Measurements from ENCODE around the gene SLIT3.

DNA sequence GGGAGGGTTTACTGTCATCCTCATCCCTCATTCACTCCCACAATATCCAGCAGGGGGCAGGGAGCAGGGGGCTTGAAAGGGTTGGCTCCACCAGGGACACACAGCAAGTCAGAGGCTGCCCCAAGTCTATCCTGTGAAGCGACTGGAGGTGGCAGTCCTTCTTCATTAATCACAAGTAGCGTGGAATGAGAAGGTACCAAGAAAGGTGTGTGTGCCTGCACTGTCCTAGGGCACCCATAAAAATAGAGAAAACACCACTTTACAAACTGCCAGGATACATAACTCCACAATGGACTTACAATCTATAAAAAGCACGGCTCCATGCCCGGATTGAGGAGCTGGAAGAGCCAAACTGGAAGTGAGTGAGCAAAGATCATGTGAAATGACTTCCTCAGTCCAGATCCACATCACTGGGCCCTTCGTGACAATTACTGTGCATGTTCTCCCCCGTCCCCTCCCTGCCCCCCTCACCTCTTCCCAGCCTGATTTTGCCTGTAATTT is 183.9 kb downstream of the SLIT3 start:
- TF ChIP-seq, protein P1, sequence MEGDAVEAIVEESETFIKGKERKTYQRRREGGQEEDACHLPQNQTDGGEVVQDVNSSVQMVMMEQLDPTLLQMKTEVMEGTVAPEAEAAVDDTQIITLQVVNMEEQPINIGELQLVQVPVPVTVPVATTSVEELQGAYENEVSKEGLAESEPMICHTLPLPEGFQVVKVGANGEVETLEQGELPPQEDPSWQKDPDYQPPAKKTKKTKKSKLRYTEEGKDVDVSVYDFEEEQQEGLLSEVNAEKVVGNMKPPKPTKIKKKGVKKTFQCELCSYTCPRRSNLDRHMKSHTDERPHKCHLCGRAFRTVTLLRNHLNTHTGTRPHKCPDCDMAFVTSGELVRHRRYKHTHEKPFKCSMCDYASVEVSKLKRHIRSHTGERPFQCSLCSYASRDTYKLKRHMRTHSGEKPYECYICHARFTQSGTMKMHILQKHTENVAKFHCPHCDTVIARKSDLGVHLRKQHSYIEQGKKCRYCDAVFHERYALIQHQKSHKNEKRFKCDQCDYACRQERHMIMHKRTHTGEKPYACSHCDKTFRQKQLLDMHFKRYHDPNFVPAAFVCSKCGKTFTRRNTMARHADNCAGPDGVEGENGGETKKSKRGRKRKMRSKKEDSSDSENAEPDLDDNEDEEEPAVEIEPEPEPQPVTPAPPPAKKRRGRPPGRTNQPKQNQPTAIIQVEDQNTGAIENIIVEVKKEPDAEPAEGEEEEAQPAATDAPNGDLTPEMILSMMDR (IDR thresholded peaks at IDR 0.05; ENCODE audit: low read depth, low read length) = no peak
- no peak for TF ChIP-seq POLR2A (IDR thresholded peaks at IDR 0.05; ENCODE audit: extremely low read depth, insufficient read length)
- TF ChIP-seq MAX (IDR thresholded peaks at IDR 0.05; ENCODE audit: low read depth, low read length) = no peak

Measured in NB4 (cell line).